GOT3 (cell line): ENCODE measurements around the gene ANKRD13C.
"Not testable (repeated sequence)": the region's sequence is repeated elsewhere in the genome, so short reads cannot be mapped to it uniquely, and the experiment has no call there.

Experiments
- DNase-seq: peaks from one replicate; lab custom pipeline; 2025; ENCODE audit warnings: mixed read lengths; lab: John Stamatoyannopoulos, UW

Gene ANKRD13C

GRCh38 chr1:70354332-70355110 lies at the start of gene ANKRD13C:
TSS of gene ANKRD13C (minus strand) at chr1:70354722. CDS start at chr1:70354408, 314 bp downstream.
- peak; percentile 81 for DNase-seq

- no peak for DNase-seq
Measured at GRCh38 chr1:70403759-70404158, 49.2 kb upstream of the ANKRD13C start.

DNA sequence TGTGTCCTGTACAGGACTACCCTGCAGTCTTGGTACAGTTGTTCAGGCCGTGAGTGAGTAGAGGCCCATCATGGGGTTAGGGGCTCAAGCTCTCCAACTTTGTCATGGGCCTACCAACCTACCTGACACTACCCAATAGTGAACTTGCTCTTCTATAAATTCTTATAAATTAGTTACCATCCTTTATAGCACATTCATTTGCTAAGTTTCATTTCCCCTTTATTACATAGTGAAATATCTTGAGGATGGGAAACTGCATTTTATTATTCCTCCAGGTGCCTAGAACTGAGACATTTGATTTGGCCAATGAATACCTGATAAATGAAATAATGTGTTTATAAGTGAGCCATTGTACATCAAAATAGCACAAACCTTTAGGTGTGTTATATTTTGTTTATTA lies 47.5 kb upstream of the ANKRD13C start:
- DNase-seq, result no peak

- DNase-seq, result no peak
Measured at GRCh38 chr1:70400335-70400734, 45.8 kb upstream of the ANKRD13C start.

GRCh38 chr1:70397013-70397412 lies 42.5 kb upstream of the ANKRD13C start:
- no peak for DNase-seq

GRCh38 chr1:70396607-70397006 lies 42.1 kb upstream of the ANKRD13C start:
- no peak for DNase-seq

- DNase-seq, result no peak
Measured at GRCh38 chr1:70392626-70393025, 38.1 kb upstream of the ANKRD13C start.

DNA sequence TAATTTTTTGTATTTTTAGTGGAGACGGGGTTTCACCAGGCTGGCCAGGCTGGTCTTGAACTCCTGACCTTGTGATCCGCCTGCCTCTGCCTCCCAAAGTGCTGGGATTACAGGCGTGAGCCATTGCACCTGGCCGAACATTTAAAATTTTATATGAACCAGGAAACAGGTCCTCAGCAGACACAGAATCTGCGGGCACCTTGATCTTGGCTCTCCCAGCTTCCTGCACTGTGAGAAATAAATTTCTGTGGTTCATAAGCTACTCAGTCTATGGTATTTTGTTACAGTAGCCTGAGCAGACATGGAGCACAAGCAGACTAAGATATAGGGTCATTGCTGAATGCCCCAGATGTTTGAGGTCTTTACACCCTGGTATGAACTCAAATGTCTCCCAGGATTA lies 33.0 kb upstream of the ANKRD13C start:
- DNase-seq, result no peak

DNA sequence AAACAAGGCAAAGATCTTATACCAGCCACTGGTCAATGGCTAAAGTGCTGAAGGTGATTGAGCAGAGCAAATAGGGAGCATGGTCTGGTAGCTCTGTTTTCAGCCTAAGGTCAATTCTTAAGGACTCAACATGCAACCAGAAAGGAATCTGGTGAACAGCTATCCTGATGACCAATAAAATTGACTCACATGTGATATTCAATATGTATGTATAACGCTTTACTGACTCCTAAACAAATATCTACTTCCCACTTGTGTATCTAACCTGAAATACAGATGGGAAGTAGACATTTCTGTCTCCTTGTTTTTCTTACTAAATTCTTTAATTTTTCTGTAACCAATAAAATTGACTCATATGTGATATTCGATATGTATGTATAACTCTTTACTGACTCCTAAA lies 31.6 kb upstream of the ANKRD13C start:
- DNase-seq, result no peak

GRCh38 chr1:70385477-70385876 lies 31.0 kb upstream of the ANKRD13C start:
- no peak for DNase-seq

GRCh38 chr1:70384542-70384941 lies 30.0 kb upstream of the ANKRD13C start:
- DNase-seq, result no peak

GRCh38 chr1:70383483-70383882 lies 29.0 kb upstream of the ANKRD13C start:
- no peak for DNase-seq

DNA sequence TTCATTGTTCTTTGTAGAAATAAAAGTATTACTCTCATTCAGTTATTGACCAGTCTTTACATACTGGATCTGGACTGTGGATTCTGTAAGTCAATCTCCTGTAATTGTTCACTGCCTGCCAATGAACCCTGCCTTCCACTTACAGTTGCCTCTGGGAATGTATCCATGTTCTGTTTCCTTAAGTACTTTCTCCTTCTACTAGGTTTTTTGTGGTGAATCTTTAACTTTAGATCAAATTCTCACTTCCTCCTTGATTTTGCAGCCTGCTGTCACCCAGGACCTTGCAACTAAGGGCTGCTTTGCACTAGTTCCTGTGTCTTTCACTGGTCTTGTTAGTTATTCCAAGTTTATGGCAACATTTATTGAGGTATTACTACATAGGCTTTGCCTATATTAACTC lies 28.2 kb upstream of the ANKRD13C start:
- DNase-seq, result no peak

DNA sequence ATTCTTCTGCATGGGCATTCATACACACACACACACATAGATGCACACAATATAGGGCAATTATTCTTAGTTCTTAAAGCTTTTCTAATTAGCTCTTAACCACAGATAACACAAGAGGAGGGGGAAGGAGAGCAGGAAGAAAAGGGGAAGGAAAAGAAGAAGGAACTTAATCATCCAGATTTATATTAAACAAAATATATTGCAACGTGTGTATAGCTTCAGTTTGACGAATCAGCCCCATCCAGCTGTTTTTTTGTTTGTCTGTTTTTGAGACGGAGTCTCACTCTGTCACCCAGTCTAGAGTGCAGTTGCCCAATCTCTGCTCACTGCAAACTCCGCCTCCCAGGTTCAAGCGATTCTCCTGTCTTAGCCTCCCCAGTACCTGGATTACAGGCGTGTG lies 21.7 kb upstream of the ANKRD13C start:
- no peak for DNase-seq

- not testable (repeated sequence) for DNase-seq
Measured at GRCh38 chr1:70373580-70373979, 19.1 kb upstream of the ANKRD13C start.

GRCh38 chr1:70372426-70372825 lies 17.9 kb upstream of the ANKRD13C start:
- no peak for DNase-seq

GRCh38 chr1:70371586-70371985 lies 17.1 kb upstream of the ANKRD13C start:
- not testable (repeated sequence) for DNase-seq

GRCh38 chr1:70367397-70367796 lies 12.9 kb upstream of the ANKRD13C start:
- not testable (repeated sequence) for DNase-seq

GRCh38 chr1:70366997-70367396 lies 12.5 kb upstream of the ANKRD13C start:
- not testable (repeated sequence) for DNase-seq

DNA sequence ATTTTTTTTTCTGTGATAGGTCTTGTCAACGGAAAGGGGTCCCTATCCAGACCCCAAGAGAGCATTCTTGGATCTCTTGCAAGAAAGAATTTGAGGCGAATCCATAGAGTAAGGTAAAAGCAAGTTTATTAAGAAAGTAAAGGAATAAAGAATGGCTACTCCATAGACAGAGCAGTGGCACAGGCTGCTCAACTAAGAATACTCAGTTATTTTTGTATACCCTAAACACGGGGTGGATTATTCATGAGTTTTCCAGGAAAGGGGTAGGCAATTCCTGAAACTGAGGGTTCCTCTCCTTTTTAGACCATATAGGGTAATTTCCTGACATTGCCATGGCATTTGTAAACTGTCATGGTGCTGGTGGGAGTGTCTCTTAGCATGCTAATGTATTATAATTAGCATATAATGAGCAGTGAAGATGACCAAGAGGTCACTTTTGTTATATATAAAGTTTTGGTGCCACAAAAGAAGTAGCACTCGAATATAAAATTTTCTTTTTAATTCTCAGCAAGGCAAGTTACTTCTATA lies 12.0 kb upstream of the ANKRD13C start:
- not testable (repeated sequence) for DNase-seq

- no peak for DNase-seq
Measured at GRCh38 chr1:70364439-70364838, 9.9 kb upstream of the ANKRD13C start.

GRCh38 chr1:70361727-70362398 lies 7.3 kb upstream of the ANKRD13C start:
- DNase-seq, result no peak

DNA sequence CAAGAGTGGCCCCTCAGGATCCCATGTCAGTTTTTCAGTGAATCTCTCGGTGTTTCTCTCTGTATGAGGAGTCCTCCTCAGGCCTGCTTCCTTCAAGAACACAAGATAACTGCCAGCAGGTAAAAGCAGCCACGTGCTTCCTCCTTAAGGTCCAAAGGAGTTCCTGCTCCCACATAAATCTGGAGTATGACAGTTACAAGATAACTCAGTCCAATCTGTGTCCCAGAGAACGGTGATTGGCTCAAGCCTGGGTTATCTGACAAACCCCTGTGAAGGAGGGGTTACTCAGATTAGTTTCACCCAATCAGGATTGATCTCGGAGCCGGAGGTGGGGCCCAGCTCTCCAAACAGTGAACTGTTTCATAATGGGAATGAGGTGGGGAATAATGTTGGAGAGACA lies 5.8 kb upstream of the ANKRD13C start:
- no peak for DNase-seq
